ENCODE measurements around the gene LONP2. TPM values are rescaled to one million over a fixed set of nuclear protein-coding genes. Genes with fewer than 3 reads are reported as not detected.
A peak's percentile ranks its signal among the peaks of the same experiment; 100 is the strongest.
"Not testable (repeated sequence)": the region's sequence is repeated elsewhere in the genome, so short reads cannot be mapped to it uniquely, and the experiment has no call there.

The LONP2 gene
- total and polyA plus RNA-seq, 2 donors: 37.7 to 39.5 TPM

DNA sequence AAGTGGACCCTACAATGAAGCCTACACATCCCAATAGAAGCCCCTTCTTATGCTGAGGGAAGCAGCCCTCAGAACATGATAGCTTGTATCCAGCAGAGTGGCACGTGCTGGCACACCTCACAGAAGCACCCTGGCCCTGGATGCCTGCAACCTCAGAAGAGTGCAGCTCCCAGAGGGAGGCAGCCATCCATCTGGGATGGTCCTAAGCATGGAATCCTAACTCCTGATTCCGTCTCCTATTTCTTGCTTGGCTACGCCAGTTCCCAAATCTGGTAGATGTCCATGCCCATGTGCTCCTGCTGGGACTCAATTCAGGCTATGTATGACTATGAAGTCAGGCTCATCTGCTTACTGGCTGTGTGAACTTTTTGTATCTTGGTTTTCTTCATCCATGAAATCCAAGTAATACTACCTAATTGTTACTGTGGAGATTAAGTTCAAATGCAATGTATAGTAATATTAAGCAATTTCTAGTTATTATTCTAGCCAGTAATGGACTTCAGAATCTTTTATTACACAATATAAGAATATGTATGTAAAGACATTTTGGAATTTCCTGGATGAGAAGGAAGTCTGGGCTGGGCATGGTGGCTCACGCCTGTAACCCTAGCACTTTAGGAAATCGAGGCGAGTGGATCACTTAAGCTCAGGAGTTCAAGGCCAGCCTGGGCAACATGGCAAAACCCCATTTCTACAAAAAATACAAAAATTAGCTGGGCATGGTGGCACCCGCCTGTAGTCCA lies 108.7 kb downstream of the LONP2 start:
- no peak overlapping the region for H3K4me3 ChIP-seq (ENCODE audit: low read length in 2 of 2)
- 97% methylated on average over 7 of the region's 7 CpGs for WGBS
- no peaks in the 10 kb centered on the region for H3K9me3 ChIP-seq (ENCODE audit: control insufficient read depth in 2 of 2, insufficient read depth in 1 of 2, low read length in 1 of 2)
- H3K27ac ChIP-seq (ENCODE audit: low read depth in 1 of 2, low read length in 1 of 2): no peak overlapping the region
- no peaks in the 10 kb centered on the region for H3K27me3 ChIP-seq (ENCODE audit: control insufficient read depth in 2 of 2, insufficient read depth in 1 of 2, low read length in 1 of 2)
- H3K4me1 ChIP-seq (ENCODE audit: control insufficient read depth in 2 of 2, insufficient read depth in 2 of 2, low read length in 2 of 2): no peaks in the 10 kb centered on the region
- DNase-seq (ENCODE audit: low read depth in 6 of 9, low spot score in 9 of 9): no peak
- peaks cover 17 to 26% of the 10 kb centered on the region in 2 donors for H3K36me3 ChIP-seq (ENCODE audit: control insufficient read depth in 2 of 2, insufficient read depth in 2 of 2, low read length in 1 of 2)

DNA sequence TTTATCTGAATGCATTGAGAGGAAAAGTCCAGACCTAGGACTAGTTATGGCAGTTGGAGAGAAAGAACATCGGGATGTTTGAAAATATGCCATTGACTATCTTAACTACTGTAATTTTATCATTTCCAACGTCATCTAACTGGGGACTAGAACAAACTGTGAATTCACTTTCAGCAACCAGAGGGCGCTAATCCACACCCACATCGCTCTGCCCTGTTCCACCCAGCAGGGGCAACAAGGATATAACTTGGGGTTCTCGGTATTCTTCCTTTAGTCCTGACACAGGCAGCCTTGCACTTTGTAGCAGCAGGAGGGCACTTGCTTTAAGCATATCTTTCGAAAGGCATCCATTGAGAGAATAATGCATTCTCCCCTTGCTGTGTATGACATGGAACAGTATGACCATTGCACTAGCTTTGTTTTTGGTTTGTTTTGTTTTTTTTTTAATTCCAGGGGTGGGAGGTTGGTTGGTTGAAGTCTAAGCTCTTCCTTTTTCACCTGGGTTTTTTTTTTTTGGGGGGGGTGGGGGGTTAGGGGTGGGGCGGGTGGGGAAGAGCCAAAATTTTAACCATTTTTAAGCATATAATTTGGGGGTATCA lies 109.6 kb downstream of the LONP2 start:
- no peak overlapping the region for H3K4me3 ChIP-seq (ENCODE audit: low read length in 2 of 2)
- 25% methylated on average over 7 of the region's 7 CpGs for WGBS
- no peaks in the 10 kb centered on the region for H3K27me3 ChIP-seq (ENCODE audit: control insufficient read depth in 2 of 2, insufficient read depth in 1 of 2, low read length in 1 of 2)
- peaks cover 17 to 26% of the 10 kb centered on the region in 2 donors for H3K36me3 ChIP-seq (ENCODE audit: control insufficient read depth in 2 of 2, insufficient read depth in 2 of 2, low read length in 1 of 2)
- H3K4me1 ChIP-seq (ENCODE audit: control insufficient read depth in 2 of 2, insufficient read depth in 2 of 2, low read length in 2 of 2): no peaks in the 10 kb centered on the region
- peak; percentile 40 to 88 (median 73) for DNase-seq (ENCODE audit: low read depth in 6 of 9, low spot score in 9 of 9)
- no peak overlapping the region for H3K27ac ChIP-seq (ENCODE audit: low read depth in 1 of 2, low read length in 1 of 2)
- no peaks in the 10 kb centered on the region for H3K9me3 ChIP-seq (ENCODE audit: control insufficient read depth in 2 of 2, insufficient read depth in 1 of 2, low read length in 1 of 2)

DNA sequence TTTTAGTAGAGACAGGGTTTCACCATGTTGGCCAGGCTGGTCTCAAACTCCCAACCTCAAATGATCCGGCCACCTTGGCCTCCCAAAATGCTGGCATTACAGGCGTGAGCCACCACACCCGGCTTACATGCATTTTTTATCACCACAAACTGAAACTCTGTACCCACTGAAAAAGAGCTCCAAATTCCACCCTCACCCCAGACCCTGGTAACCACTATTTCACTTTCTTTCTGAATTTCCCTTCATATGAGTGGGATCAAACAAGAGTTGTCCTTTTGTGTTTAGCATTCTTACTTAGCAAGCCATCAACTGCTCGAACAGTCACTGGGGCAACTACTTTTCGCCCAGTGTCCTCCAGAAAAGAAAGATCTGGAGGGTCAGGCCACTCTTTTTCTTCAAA lies 110.3 kb downstream of the LONP2 start:
- not testable (repeated sequence) for H3K4me3 ChIP-seq (ENCODE audit: low read length in 2 of 2); H3K4me1 ChIP-seq (ENCODE audit: control insufficient read depth in 2 of 2, insufficient read depth in 2 of 2, low read length in 2 of 2); H3K9me3 ChIP-seq (ENCODE audit: control insufficient read depth in 2 of 2, insufficient read depth in 1 of 2, low read length in 1 of 2); H3K27me3 ChIP-seq (ENCODE audit: control insufficient read depth in 2 of 2, insufficient read depth in 1 of 2, low read length in 1 of 2); DNase-seq (ENCODE audit: low read depth in 6 of 9, low spot score in 9 of 9); H3K27ac ChIP-seq (ENCODE audit: low read depth in 1 of 2, low read length in 1 of 2)
- H3K36me3 ChIP-seq (ENCODE audit: control insufficient read depth in 2 of 2, insufficient read depth in 2 of 2, low read length in 1 of 2): peaks cover 17 to 23% of the 10 kb centered on the region in 2 donors
- 99% methylated on average over 5 of the region's 5 CpGs for WGBS

DNA sequence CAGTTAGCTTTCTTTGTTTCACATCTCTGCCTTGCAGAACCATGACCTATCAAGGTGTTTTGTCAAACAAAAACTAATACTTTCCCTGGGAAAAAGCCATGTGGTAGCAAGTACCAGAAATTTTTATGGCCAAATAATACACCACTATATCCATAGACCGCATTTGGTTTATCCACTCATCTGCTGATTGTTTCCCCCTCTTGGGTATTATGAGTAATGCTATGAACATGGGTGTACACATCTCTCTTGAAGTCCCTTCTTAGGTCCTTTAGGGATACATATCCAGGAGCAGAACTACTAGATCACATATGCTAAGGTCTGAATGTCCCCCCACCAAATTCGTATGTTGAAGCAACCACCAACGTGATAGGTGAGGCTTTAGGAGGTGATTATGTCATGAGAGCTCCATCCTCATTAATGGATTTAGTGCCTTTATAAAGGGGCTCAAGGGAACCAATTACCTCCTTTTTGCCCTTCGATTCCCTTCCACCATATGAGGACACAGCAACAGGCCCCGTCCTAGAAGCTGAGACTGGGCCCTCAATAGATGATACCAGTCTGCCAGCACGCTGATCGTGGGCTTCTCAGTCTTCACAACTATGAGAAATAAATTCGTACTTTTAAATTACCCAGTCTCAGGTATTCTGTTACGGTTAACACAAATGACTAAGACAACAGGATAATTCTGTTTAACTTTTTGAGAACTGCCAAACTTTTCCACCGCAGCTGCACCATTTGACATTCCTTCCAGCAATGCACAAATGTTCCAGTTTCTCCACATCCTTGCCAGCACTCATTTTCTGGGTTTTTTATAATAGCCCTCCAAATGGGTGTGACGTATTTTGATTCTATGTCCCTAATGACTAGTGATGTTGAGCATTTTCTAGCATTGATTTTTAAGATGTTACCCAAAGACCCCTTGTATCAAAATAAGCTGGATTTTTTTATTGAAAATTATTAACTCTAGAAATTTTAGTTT lies 111.1 kb downstream of the LONP2 start:
- no peak for DNase-seq (ENCODE audit: low read depth in 6 of 9, low spot score in 9 of 9)
- Histone ChIP-seq H3K4me1 (ENCODE audit: control insufficient read depth in 2 of 2, insufficient read depth in 2 of 2, low read length in 2 of 2) (no peaks in the 10 kb centered on the region), H3K27ac (ENCODE audit: low read depth in 1 of 2, low read length in 1 of 2) (no peak overlapping the region), H3K27me3 (ENCODE audit: control insufficient read depth in 2 of 2, insufficient read depth in 1 of 2, low read length in 1 of 2) (no peaks in the 10 kb centered on the region), H3K36me3 (ENCODE audit: control insufficient read depth in 2 of 2, insufficient read depth in 2 of 2, low read length in 1 of 2) (peaks cover 17 to 18% of the 10 kb centered on the region in 2 donors), H3K9me3 (ENCODE audit: control insufficient read depth in 2 of 2, insufficient read depth in 1 of 2, low read length in 1 of 2) (no peaks in the 10 kb centered on the region), H3K4me3 (ENCODE audit: low read length in 2 of 2) (no peak overlapping the region)
- 97% methylated on average over 11 of the region's 11 CpGs for WGBS

DNA sequence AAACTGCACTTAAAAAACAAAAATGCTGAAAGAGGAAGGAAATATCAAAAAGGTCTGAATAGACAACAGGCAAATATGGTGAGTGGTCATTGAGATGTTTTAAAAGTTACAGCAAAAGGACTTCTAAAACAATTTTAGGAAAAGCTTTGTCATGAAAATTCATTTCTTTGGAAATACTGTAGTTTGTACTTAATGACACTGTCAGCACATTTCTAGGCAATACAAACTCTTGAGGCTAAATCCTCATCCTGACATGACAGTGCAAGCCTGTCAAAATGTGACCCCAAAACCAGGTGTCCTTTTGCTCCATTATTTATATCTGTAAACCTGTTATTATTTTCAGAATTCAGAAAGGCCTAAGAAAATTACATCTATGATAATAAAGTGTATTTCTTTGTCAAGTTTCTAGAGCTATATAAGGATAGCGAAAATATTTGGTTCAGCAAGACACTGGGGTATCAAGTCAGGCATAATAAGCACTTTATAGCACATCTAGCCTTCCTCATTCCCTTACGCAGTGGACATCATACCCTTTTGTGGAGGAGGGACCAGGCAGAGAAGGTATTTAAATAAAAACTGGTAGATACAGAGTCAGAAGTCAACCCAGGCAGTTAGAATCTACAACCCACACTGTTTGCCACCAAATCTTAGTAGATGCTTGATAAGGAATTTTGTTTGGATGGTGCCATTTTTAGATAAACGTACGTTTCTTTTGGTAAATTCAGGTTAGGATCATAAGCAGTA lies 112.7 kb downstream of the LONP2 start:
- H3K4me1 ChIP-seq (ENCODE audit: control insufficient read depth in 2 of 2, insufficient read depth in 2 of 2, low read length in 2 of 2): no peaks in the 10 kb centered on the region
- peaks cover 14 to 15% of the 10 kb centered on the region in 2 donors for H3K36me3 ChIP-seq (ENCODE audit: control insufficient read depth in 2 of 2, insufficient read depth in 2 of 2, low read length in 1 of 2)
- H3K27me3 ChIP-seq (ENCODE audit: control insufficient read depth in 2 of 2, insufficient read depth in 1 of 2, low read length in 1 of 2): no peaks in the 10 kb centered on the region
- no peak for DNase-seq (ENCODE audit: low read depth in 6 of 9, low spot score in 9 of 9)
- WGBS: 97% methylated on average over 4 of the region's 4 CpGs
- H3K4me3 ChIP-seq (ENCODE audit: low read length in 2 of 2): no peak overlapping the region
- H3K27ac ChIP-seq (ENCODE audit: low read depth in 1 of 2, low read length in 1 of 2): no peak overlapping the region
- no peaks in the 10 kb centered on the region for H3K9me3 ChIP-seq (ENCODE audit: control insufficient read depth in 2 of 2, insufficient read depth in 1 of 2, low read length in 1 of 2)

DNA sequence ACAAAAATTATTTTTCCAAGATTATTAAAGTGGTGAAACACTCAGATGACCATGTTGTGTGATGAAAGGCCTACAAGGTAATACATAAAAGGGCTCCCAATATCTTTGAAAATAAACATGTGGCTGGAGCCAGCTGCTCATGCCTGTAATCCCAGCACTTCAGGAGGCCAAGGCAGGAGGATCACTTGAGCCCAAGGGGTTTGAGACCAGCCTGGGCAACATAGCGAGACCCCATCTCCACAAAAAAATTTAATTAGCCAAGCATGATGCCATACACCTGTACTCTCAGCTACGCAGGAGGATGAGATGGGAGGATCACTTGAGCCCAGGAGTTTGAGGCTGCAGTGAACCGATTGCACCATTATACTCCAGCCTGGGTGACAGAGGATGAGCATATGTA lies 114.3 kb downstream of the LONP2 start:
- peaks cover 13 to 15% of the 10 kb centered on the region in 2 donors for H3K36me3 ChIP-seq (ENCODE audit: control insufficient read depth in 2 of 2, insufficient read depth in 2 of 2, low read length in 1 of 2)
- H3K27ac ChIP-seq (ENCODE audit: low read depth in 1 of 2, low read length in 1 of 2): no peak overlapping the region
- H3K27me3 ChIP-seq (ENCODE audit: control insufficient read depth in 2 of 2, insufficient read depth in 1 of 2, low read length in 1 of 2): no peaks in the 10 kb centered on the region
- no peaks in the 10 kb centered on the region for H3K4me1 ChIP-seq (ENCODE audit: control insufficient read depth in 2 of 2, insufficient read depth in 2 of 2, low read length in 2 of 2)
- no peaks in the 10 kb centered on the region for H3K9me3 ChIP-seq (ENCODE audit: control insufficient read depth in 2 of 2, insufficient read depth in 1 of 2, low read length in 1 of 2)
- no peak for DNase-seq (ENCODE audit: low read depth in 6 of 9, low spot score in 9 of 9)
- H3K4me3 ChIP-seq (ENCODE audit: low read length in 2 of 2): no peak overlapping the region
- 97% methylated on average over 3 of the region's 3 CpGs for WGBS

DNA sequence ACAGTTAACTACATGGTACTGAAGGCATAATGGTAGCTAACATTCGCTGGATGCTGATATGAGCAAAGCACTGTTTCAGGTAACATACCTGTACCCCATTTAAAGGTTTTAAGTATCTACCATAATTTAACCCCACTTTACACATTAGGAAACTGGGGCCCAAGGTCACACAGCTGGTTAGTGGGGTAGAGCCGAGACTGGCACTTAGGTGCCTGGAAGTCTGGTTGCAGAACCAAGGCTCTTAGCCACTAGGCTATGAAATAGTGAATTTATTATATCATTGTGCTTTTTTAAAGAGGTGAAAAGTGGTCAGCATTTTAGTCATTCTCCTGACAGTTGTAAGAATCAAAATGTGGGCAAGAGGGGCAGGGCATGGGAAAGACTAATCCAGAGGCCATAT lies 115.9 kb downstream of the LONP2 start:
- Histone ChIP-seq H3K36me3 (ENCODE audit: control insufficient read depth in 2 of 2, insufficient read depth in 2 of 2, low read length in 1 of 2) (peaks cover 11 to 14% of the 10 kb centered on the region in 2 donors), H3K27me3 (ENCODE audit: control insufficient read depth in 2 of 2, insufficient read depth in 1 of 2, low read length in 1 of 2) (no peaks in the 10 kb centered on the region), H3K4me3 (ENCODE audit: low read length in 2 of 2) (no peak overlapping the region), H3K27ac (ENCODE audit: low read depth in 1 of 2, low read length in 1 of 2) (no peak overlapping the region), H3K9me3 (ENCODE audit: control insufficient read depth in 2 of 2, insufficient read depth in 1 of 2, low read length in 1 of 2) (no peaks in the 10 kb centered on the region), H3K4me1 (ENCODE audit: control insufficient read depth in 2 of 2, insufficient read depth in 2 of 2, low read length in 2 of 2) (peaks cover 0 to 4% of the 10 kb centered on the region in 2 donors)
- 96% methylated on average over 2 of the region's 2 CpGs for WGBS
- no peak for DNase-seq (ENCODE audit: low read depth in 6 of 9, low spot score in 9 of 9)

DNA sequence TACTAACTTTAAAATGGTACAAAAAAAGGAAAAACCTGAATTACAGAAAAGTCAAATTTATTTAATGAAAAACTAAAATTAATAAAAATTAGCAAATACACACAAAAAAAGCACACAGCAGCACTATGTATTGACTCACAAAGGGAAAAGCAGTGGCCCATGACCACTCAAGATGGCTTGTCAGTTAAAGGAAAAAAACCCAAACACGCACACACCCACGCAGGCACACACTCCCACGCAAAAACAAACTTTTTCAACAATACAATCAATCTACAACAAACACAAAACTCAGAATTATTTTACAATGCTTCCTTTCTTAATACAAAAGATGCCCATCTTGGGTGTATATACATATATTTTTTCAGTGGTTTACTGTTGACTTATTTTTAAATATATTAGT lies 116.9 kb downstream of the LONP2 start:
- 98% methylated on average over 3 of the region's 3 CpGs for WGBS
- no peaks in the 10 kb centered on the region for H3K27me3 ChIP-seq (ENCODE audit: control insufficient read depth in 2 of 2, insufficient read depth in 1 of 2, low read length in 1 of 2)
- peaks cover 6 to 11% of the 10 kb centered on the region in 2 donors for H3K4me1 ChIP-seq (ENCODE audit: control insufficient read depth in 2 of 2, insufficient read depth in 2 of 2, low read length in 2 of 2)
- no peak overlapping the region for H3K4me3 ChIP-seq (ENCODE audit: low read length in 2 of 2)
- H3K9me3 ChIP-seq (ENCODE audit: control insufficient read depth in 2 of 2, insufficient read depth in 1 of 2, low read length in 1 of 2): no peaks in the 10 kb centered on the region
- no peak overlapping the region for H3K27ac ChIP-seq (ENCODE audit: low read depth in 1 of 2, low read length in 1 of 2)
- peaks cover 9% of the 10 kb centered on the region in 2 donors for H3K36me3 ChIP-seq (ENCODE audit: control insufficient read depth in 2 of 2, insufficient read depth in 2 of 2, low read length in 1 of 2)
- no peak for DNase-seq (ENCODE audit: low read depth in 6 of 9, low spot score in 9 of 9)

Measured in thymus (tissue), 11 donors.